ENCODE results near the gene SERGEF.
A peak's percentile ranks its signal among the peaks of the same experiment; 100 is the strongest.
"Not testable (repeated sequence)": the region's sequence is repeated elsewhere in the genome, so short reads cannot be mapped to it uniquely, and the experiment has no call there.

SERGEF gene

DNA sequence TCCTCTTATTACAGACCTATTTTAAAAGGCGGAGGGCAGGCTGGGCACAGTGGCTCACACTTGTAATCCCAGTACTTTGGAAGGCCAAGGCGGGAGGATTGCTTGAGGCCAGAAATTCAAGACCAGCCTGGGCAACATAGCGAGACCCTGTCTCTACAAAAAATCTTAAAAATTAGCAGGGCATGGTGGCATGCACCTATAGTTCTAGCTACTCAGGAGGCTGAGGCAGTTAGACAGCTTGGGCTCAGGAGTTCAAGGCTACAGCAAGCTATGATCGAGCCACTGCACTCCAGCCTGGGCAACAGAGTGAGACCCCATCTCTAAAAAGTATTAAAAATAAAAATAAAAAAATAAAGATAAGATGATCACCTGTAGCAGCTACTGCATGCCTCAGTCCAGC is 12.7 kb downstream of the SERGEF start:
- not testable (repeated sequence) for DNase-seq (ENCODE audit: low spot score)

DNA sequence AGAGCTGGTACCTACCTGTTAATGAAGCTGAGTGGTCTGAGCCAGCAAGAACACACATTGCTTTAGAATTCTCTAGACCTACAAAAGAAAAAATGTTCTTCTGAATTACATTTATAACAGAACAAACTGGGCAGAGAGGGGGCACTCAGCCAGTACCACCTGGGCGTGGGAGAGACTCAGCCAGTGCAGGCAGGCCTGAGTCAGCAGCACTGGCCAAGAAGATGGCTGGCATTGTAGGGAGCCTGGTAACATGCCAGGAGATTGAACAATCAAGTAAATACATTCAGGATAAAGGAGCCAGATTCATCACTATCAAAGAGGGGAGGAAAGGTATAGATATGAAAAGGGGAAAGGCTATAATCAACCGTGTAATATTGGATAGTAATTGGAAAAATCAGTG is 19.9 kb downstream of the SERGEF start:
- no peak for DNase-seq (ENCODE audit: low spot score)

DNA sequence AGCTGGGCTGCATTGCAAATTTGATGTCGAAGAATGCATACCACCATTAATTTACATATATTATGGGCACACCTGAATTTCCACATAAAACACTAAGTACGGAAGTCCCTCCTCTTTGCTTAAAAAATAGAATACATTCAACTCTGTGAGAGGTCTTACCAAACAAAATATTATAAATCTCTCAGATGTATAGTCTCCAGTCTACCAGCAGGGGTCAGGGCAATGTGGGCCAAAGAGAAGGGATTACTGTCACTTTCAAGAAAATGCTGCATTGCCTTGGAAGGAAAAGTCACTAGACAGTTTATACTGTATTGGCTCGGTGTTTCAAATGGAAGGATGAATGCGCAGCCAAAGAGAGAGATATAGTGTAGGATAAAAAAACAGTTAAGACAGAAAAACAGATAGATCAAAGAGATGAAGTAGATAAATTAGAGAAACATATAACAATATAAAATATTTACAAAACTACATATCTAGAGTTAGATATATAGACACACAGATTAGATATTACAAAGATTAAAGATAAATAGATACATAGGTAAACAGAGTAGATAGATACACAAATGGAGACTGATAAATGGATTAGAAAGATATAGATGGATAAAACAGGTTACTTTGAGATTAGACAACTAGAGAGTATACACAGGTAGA is 20.9 kb downstream of the SERGEF start:
- peak; percentile 61 for DNase-seq (ENCODE audit: low spot score)

DNA sequence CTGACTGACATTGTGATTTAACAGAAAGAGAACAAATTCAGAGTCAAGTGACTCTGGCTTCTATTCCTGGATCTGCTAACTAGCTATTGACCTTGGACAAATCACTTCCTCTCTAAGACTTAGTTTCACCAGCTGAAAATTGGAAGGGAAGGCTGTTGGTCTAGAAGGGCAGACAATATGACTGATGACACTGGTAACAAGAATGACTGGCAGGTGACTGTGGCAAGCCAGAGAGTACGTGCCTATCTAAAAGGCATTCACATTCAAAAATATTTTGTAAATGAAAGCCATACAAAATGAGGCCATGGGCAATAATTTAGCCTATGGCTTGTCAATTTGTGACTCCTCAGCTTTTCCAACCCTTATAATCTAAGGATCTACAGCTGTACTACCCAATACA is 23.5 kb downstream of the SERGEF start:
- DNase-seq (ENCODE audit: low spot score), result no peak

DNA sequence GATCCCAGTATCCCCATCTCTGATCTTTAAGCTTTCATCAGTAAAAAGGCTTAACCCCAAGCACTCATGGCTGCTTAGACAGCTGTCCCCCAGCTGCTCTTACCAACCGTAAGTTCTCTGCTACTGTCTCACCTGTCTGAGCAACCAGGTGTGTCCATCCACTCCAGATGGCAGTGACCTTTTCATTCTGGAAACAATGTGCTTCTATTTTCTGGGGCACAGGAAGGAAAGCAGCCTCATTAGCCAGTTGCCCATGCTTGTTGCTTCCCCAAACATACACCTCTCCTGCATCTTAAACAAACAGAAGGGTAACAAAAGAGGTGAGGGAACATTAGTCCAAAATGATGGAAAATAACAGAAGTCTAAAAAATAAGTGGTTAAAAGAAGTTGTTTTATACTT is 24.4 kb downstream of the SERGEF start:
- DNase-seq (ENCODE audit: low spot score), result no peak

DNA sequence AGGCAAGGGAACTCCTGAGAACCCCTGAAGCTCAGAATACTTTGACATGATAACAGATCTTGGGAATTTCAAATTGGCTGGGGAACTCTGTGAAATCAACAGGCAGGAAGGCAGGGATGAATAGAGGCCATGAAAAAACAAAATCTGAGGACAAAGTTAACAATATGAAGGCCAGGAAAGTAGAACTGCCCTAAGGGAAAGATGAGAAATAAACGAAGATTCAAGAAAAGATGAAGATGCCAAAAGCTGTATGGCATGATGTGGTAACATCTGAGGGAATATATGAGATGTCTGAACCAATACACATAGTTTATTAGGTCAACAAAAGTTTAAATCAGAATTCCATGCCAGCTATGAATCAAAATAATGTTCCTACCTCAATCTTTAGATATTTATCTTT is 25.0 kb downstream of the SERGEF start:
- no peak for DNase-seq (ENCODE audit: low spot score)

DNA sequence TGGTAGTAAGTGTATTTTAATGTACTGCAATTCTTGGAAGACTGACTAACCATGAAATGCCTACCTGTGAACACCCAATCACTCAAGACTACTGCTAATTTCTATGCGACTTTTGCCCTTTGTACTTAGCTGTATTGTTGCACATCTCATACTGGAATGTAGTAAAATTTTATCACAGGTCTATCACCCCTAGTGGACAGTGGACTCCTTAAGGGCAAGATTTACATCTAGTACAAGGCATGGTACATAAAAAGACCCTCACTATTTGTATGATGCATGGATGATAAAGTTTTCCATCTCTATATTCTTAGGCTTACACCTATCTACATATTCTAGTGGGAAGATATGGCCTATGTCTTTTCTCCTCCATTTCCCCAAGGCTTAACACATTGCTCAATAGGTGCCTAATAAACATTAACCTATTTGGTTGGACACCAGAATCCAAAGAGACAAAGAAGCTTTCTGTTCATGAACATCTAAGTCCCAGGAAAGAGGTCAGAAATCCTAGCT is 26.1 kb downstream of the SERGEF start:
- DNase-seq (ENCODE audit: low spot score), result no peak

DNA sequence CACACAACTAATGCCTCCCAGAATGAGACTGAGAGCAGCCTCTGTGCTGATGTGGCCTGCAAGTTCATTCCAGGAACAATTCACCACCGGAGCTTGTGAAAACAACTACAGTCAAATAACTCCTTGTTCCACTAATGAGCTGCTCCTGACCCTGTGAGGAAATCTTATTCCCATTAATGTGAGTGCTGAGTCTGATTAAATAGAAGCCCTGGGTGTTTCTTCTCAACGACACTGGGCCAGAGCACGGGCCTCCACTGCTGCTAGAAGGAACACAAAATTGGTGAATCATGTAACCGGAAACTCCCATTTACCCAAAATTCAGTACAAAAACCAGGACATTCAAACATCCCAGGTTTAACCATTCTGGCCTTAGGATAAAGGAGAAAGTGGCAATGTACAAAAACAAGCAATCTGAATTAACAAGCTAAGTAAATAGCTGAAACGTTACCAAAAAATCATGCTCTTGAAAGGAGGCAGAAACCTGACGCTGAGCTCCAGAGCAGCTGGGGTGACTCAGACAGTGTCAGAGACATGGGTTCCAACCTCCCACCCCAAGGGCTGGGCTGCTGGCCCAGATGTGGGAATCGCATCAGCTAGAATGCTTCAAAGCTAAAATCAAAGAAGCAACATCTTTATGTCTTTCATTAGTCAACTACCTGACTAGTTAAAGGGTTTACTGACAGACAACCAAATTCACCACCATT is 26.7 kb downstream of the SERGEF start:
- no peak for DNase-seq (ENCODE audit: low spot score)

DNA sequence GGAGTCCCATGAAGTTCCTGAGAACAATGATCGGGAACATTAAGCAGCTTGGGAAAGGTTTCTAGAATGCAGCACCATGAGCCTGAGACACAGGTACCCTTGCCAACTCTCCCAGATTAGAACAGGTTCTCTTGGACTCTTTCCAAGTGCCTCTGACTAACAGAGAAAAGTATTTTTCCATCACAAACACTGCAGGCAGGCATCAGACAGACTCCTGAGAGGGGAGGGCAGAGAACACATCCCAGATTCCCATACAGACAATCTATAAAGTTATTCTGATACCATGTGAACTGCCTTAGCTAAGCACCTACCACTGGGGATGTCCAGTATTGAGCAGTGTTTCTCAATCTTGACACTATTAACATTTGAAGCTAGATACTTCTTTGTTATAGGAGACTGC is 27.3 kb downstream of the SERGEF start:
- DNase-seq (ENCODE audit: low spot score), result no peak

DNA sequence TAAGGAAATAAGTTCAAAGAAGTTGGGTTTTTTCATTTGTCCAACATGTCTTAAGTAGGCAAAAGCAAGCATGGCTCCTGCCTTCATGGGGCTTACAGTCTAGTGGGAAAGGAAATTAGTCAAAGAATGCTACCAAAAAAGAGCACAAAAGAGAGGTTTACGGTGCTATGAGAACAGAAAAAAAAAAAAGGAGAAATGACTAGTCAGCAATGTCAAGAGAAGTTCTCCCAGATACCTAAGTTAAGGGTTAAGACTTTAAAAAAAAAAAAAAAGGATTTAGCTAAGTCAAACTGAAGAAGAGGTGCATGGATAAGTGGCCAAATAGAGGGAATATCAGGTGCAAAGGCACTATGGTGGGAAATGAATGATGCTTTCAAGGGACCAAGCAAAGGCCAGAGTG is 29.3 kb downstream of the SERGEF start:
- DNase-seq (ENCODE audit: low spot score), result no peak

DNA sequence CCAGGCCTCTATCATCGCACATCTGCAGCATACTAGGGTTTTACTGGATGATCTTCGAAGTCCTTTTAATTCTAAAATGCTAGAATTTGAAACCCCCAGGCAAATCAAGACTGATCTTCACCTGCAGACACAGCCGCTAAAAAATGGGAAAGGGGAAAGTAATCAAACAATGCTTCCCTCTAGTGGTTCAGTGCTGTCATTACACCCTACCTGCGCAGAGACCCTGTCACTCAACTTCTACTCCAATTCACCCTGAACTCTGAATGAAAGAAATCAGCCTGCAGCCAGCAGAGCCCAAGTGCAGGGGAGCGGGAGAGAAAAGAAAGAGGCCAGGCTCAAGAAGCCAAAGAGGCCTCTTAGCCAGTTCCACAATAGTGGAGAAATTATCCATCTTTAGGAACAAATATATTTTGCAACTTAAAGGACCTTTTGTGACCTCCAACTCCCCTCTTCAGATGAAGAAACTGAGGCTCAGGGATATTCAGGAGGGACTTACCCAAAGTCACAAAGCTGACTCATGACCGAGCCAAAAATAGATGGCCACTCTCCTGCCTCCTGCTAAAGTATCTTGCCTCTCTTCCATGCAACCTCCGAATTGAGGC is 33.0 kb downstream of the SERGEF start:
- DNase-seq (ENCODE audit: low spot score), result peak; percentile 72

DNA sequence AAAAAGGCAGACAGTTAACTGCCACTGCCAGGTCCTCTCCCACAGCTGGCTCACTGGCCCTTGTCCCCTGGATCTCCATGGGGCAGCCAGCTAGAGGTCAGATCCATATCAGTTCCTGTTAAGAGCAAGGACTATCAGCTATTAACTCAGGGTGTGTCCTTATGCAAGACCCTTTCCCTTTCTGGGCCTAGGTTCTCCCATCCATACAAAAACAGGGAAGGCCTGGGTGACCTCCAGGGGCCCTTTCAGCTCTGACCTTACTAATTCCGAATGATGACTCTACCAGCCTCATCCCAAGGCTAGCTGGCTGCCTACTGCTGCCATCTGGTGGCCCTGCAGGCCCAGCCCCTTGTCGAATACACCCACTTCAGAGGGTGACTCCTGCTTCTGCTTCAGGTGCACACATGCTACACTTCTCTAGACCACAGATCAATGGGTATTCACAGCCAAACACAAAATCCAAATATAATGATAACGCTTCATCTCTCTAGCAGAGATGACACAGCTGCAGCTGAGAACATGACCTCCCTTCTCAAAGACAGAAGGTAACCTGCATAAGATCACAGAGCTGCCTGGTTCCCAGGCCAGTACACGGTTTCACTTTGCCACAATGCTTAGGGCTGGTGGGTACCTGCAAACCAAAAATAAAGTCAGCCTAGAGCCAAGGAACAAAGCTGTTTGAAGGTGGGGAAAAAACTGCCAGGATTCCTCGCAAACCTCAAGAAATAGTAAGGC is 34.1 kb downstream of the SERGEF start:
- DNase-seq (ENCODE audit: low spot score), result peak; percentile 56

DNA sequence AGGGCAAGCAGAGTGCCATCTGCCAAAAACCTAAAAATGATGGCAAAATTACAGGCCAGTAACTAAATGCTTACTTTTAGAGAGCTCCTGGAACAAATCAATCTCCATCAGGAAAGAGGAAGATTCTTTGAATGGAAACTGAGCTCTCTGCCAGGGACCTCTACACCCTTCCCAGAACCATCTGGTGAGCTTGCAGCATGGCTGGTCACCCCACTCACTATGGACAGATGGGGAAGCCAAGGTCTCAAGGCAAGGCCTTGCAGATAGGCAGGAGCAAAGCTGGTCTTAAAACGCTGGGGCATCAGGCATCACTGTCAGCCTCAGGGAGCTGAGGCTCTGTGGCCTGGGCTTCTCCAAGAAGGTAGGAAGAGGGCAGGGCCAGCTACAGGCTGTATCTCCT is 36.2 kb downstream of the SERGEF start:
- DNase-seq (ENCODE audit: low spot score), result no peak

DNA sequence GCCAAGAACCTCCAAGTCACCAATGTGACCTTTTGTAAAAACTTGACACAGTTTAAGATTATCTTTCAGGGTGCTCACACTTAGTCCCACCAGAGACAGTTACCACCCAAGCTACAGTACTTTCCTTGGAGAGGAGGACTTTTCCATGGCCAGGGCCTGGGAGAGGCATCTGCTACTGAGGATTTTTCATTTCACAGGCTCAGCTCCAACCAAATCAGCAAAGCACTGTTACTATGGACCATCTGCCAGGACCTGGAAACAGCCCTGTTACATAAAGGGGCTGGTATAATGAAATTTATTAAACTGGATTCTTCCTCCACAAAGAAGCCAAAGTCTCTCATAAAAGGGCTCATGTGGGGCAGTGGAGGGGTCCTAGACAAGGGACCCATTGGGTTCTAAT is 38.6 kb downstream of the SERGEF start:
- no peak for DNase-seq (ENCODE audit: low spot score)

DNA sequence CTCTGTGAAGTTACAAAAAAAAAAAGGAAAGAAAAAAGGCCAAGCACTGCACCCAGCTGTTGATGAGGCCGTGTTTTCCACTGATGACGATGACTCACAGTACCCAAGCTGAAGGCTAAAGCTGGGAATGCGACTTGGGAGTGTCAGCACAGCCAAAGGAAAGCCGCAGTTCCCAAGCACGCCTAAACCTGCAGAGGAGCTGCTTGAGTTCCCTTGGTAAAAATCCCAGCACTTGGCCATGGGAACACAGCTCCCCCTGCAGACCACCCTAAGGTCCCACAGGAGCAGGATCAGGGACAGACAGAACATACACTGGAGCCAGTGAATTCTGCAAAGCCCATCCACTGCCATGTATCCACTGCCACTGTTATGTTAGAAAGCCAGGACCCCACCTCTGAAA is 39.9 kb downstream of the SERGEF start:
- DNase-seq (ENCODE audit: low spot score), result peak; percentile 44

DNA sequence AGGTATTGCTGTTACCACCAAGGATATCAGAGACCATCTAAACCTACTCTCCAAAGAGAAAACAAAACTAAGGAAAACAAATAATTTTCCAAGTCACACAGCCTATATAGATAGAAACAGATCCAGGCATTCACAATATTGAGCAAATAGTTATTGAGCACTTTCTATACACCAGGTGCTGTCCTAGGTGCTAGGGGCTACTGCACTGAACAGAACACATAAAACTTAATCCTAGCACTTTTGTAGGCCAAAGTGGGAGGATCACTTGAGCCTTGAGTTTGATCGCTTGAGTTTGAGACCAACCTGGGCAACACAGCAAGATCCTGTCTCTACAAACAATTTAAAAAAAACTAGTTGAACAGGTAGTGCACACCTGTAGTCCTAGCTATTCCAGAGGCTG is 44.6 kb downstream of the SERGEF start:
- DNase-seq (ENCODE audit: low spot score), result no peak

DNA sequence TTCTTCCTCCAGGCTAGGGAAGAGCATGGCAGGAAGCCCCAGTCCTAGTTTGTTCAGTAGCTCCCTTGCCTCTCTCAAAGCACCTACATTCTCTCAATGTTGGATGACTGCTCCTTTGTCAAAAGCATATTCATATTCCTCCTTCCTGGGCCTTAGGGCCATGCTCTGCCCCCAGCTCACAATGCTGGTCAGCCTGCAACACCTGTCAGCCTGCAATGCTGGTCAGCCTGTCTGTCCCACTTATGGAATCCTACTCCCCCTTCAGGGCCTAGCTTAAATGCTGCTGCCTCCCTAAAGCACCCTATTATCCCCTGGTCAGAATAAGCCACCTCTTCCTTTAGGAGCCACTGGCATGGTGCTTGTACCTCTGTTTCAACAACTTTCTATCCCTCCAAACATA is 45.2 kb downstream of the SERGEF start:
- no peak for DNase-seq (ENCODE audit: low spot score)

DNA sequence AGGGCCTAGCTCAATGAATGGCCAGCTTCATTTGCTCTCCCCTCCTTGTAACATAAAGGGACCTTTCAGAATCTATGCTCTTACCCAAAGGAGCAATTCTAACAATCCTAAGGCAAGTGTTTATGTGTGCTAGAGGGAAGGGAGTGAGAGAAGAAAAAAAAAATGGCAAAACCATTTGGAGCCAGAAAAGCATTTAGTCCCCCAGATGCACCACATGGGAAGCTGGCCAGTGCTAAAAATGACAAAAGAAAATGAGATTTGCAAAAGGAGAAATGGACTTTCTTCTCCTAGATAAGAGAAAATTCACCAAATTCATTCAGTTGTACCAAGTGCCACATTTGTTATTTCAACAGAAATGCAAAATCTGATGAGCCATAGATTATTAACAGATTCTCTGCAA is 52.8 kb downstream of the SERGEF start:
- DNase-seq (ENCODE audit: low spot score), result no peak

DNA sequence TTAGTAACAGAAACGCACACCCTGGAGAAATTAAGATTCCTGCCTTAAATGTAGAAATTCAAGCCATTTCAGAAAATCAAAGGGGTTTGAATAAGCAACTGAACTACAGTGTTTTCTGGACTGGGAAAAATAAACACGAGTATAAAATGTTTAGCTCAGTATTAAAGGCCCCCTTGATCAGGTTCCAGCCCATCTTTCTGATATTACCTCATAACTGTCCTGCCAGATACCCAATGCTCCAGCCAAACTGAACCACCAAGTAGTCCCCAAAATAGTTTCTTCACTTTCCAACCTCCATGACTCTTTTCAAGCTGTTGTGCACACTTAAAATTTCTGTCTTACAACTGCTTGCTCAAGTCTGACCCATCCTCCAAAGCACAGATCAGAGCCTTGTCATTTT is 54.4 kb downstream of the SERGEF start:
- no peak for DNase-seq (ENCODE audit: low spot score)

DNA sequence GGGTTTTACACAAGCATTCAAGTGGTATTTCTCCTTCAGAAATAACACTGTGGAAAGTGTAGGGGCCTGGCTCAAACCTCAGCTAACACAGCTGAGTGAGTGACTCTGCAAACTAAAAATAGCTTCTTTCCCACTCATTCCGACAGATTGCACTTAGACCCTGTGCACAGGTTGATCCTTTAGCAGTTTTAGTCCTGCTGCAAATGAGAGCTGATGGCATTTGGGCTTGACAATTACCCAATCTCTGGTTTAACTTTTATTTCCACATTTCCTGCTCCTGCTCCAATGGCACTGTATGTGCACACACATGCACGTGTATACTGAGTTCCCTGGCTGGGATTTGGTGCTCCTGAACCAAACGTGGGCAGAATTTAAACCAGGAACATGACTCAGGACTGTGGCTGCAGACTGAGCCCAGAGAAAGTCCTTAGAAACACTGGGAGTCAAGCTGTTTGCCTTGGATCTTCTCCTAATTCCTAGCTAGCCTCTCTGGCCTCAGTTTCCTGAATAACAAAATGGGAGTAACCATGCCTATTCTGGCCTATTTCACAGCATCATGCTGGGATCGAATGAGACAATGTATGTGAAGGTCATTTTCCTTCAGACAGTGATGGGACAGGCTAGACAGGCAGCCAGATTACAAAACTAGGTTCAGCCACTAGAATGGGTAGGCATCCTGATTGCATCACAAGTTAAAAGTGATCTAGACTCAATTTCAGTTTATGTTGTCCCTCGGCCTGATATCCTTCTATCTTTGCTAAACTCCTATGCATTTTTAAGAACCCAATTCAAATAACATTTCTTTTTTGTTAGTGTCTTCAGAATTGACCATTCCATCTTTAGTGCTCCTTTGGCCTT is 58.2 kb downstream of the SERGEF start:
- DNase-seq (ENCODE audit: low spot score), result no peak

DNA sequence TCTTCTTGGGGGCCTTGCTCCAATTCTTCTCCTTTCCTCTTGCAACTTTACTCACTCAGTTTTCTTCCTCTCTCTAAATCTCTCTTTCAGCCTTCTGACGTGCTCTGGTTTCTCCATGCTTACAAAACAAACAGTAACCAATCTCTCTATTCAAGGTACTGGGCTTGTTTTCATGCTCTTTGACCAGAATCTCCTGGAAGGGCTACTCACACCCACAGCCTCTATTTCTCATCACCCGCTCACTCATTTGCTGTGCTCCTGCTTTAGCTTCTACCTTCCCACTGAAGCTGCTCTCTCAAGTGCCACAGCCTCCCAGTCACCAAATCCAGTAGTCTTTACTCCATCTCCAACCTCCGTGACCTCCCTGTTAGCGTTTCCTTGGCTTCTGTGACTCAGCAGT is 60.4 kb downstream of the SERGEF start:
- DNase-seq (ENCODE audit: low spot score), result no peak

Data from COLO829 (cell line).